K562 (cell line): ENCODE measurements around the gene CBLL1. TPM values are rescaled to one million over a fixed set of nuclear protein-coding genes. Genes with fewer than 3 reads are reported as not detected.
A peak's percentile ranks its signal among the peaks of the same experiment; 100 is the strongest.

ENCODE experiments used
- ARHGAP35 ChIP-seq: fragments of 450-650 bp; IDR thresholded peaks from 2 replicates; pipeline ENCODE4 v1.6.1; 2018; ENCODE audit not compliant: partially characterized antibody
- DNMT1 ChIP-seq: fragments of 450-650 bp; IDR thresholded peaks from 2 replicates; pipeline ENCODE4 v1.6.1; 2016; ENCODE audit warnings: antibody characterized with exemption, mild to moderate bottlenecking
- DPF2 ChIP-seq: fragments of 450-650 bp; IDR thresholded peaks from 2 replicates; pipeline ENCODE4 v1.6.1; 2016
- HNRNPLL ChIP-seq: fragments of 200-400 bp; formaldehyde crosslinking; IDR thresholded peaks from 2 replicates; pipeline ENCODE4 v1.6.1; 2017; ENCODE audit warnings: low read length, low read depth, mild to moderate bottlenecking; ENCODE audit not compliant: poor library complexity, severe bottlenecking
- KAT2B ChIP-seq: IDR thresholded peaks from one replicate; pipeline ENCODE4 v1.6.1; 2012; ENCODE audit warnings: low read depth, mild to moderate bottlenecking, control low read depth, inconsistent platforms, low read length, moderate library complexity
- MAFK ChIP-seq: IDR thresholded peaks from 2 replicates; pipeline ENCODE4 v1.6.1; 2011; ENCODE audit warnings: low read length, improper control_type of control experiment
- MTA1 ChIP-seq: fragments of 450-650 bp; IDR thresholded peaks from 2 replicates; pipeline ENCODE4 v1.6.1; 2017; ENCODE audit warnings: borderline replicate concordance
- RAD21 ChIP-seq, 2 experiments: fragments of 250-450 bp in 1 of 2; fragments of 450-650 bp in 1 of 2; sonication (Bioruptor Pico) in 1 of 2; formaldehyde crosslinking in 1 of 2; IDR thresholded peaks in 1 of 2; conservative IDR thresholded peaks in 1 of 2; 2 replicates each; pipeline versions ENCODE4 v1.4.0 to v1.8.0; 2020 to 2022; ENCODE audit warnings: mild to moderate bottlenecking in 2 of 2, moderate library complexity in 1 of 2
- RCOR1 ChIP-seq, 2 experiments: IDR thresholded peaks; 2 replicates each; pipeline ENCODE4 v1.6.1; 2012; ENCODE audit warnings: low read depth in 2 of 2, low read length in 2 of 2, borderline replicate concordance in 1 of 2, improper control_type of control experiment in 1 of 2
- RHOXF2B ChIP-seq: fragments of 250-450 bp; sonication (Bioruptor Pico); conservative IDR thresholded peaks from 2 replicates; pipeline ENCODE4 v1.5.1; 2021
- TARDBP ChIP-seq: fragments of 450-650 bp; IDR thresholded peaks from 2 replicates; pipeline ENCODE4 v1.6.1; 2016
- TEAD1 ChIP-seq, 2 experiments: fragments of 450-650 bp in 1 of 2; sonication (generic) in 1 of 2; formaldehyde crosslinking; IDR thresholded peaks; 2 replicates each; pipeline versions ENCODE4 v1.4.0 to v1.8.0; 2020 to 2022; ENCODE audit warnings: mild to moderate bottlenecking in 2 of 2, missing genetic modification reagents in 1 of 2
- THRB ChIP-seq: fragments of 450-650 bp; formaldehyde crosslinking; conservative IDR thresholded peaks from 2 replicates; pipeline ENCODE4 v1.4.0; 2022; ENCODE audit warnings: mild to moderate bottlenecking, missing genetic modification characterization
- U2AF2 ChIP-seq: fragments of 200-400 bp; formaldehyde crosslinking; optimal IDR thresholded peaks from 2 replicates; pipeline ENCODE3; 2017; ENCODE audit warnings: low read depth, mild to moderate bottlenecking, low read length
- ZBTB17 ChIP-seq: fragments of 450-650 bp; formaldehyde crosslinking; IDR thresholded peaks from 2 replicates; pipeline ENCODE4 v1.4.0; 2020; ENCODE audit warnings: mild to moderate bottlenecking
- polyA plus RNA-seq, 8 experiments: library from polyadenylated mRNA; depleted of rRNA in 4 of 8; stranded (reverse) in 5 of 8; unstranded in 3 of 8; fragments of >200 nt; fragmentation: Nextera tagmentation in 2 of 8; fragmentation: Illumina TruSeq in 1 of 8; extraction: Ambion mirVana in 2 of 8; extraction: Trizol in 1 of 8; gene quantifications; 2 replicates each; pipeline versions ENCODE4 v1.2.1 to v1.2.3, GENCODE V29; 2011 to 2014; ENCODE audit warnings: inconsistent platforms in 1 of 8, missing spikeins in 1 of 8
- total RNA-seq, 7 experiments: library from RNA; depleted of rRNA in 6 of 7; stranded (reverse); fragments of >200 nt in 6 of 7; fragmentation: Illumina TruSeq in 2 of 7; extraction: Trizol in 2 of 7; gene quantifications; 2 replicates each; pipeline versions ENCODE4 v1.2.1 to v1.2.3, GENCODE V29; 2011 to 2021; ENCODE audit warnings: low replicate concordance in 1 of 7
- TF ChIP-seq, protein P1 (sequence below): fragments of 200-600 bp; sonication (generic); IDR thresholded peaks from one replicate; pipeline ENCODE4 v1.6.1; 2012; ENCODE audit warnings: mild to moderate bottlenecking, low read depth, low read length, inconsistent platforms

Gene CBLL1
- total and polyA plus RNA-seq, 9 of the 15 experiments (the other 6 are each of a cell fraction or from before 2014, with no cell fraction given): 14.7 to 67.9 (median 35.4) TPM

- peak; percentile 93 for TF ChIP-seq THRB (CRISPR knock-in tag)
- TF ChIP-seq RAD21 (CRISPR knock-in tag; conservative IDR thresholded peaks at IDR 0.05 in 1 of 2, IDR thresholded peaks at IDR 0.05 in 1 of 2): no peak
- TF ChIP-seq DPF2: peak; percentile 55; the same call in 1 of the 2 replicates
- no peak for TF ChIP-seq MAFK
- TF ChIP-seq TARDBP: no peak
- no peak for TF ChIP-seq DNMT1
- no peak for TF ChIP-seq HNRNPLL
- TF ChIP-seq, protein P1, sequence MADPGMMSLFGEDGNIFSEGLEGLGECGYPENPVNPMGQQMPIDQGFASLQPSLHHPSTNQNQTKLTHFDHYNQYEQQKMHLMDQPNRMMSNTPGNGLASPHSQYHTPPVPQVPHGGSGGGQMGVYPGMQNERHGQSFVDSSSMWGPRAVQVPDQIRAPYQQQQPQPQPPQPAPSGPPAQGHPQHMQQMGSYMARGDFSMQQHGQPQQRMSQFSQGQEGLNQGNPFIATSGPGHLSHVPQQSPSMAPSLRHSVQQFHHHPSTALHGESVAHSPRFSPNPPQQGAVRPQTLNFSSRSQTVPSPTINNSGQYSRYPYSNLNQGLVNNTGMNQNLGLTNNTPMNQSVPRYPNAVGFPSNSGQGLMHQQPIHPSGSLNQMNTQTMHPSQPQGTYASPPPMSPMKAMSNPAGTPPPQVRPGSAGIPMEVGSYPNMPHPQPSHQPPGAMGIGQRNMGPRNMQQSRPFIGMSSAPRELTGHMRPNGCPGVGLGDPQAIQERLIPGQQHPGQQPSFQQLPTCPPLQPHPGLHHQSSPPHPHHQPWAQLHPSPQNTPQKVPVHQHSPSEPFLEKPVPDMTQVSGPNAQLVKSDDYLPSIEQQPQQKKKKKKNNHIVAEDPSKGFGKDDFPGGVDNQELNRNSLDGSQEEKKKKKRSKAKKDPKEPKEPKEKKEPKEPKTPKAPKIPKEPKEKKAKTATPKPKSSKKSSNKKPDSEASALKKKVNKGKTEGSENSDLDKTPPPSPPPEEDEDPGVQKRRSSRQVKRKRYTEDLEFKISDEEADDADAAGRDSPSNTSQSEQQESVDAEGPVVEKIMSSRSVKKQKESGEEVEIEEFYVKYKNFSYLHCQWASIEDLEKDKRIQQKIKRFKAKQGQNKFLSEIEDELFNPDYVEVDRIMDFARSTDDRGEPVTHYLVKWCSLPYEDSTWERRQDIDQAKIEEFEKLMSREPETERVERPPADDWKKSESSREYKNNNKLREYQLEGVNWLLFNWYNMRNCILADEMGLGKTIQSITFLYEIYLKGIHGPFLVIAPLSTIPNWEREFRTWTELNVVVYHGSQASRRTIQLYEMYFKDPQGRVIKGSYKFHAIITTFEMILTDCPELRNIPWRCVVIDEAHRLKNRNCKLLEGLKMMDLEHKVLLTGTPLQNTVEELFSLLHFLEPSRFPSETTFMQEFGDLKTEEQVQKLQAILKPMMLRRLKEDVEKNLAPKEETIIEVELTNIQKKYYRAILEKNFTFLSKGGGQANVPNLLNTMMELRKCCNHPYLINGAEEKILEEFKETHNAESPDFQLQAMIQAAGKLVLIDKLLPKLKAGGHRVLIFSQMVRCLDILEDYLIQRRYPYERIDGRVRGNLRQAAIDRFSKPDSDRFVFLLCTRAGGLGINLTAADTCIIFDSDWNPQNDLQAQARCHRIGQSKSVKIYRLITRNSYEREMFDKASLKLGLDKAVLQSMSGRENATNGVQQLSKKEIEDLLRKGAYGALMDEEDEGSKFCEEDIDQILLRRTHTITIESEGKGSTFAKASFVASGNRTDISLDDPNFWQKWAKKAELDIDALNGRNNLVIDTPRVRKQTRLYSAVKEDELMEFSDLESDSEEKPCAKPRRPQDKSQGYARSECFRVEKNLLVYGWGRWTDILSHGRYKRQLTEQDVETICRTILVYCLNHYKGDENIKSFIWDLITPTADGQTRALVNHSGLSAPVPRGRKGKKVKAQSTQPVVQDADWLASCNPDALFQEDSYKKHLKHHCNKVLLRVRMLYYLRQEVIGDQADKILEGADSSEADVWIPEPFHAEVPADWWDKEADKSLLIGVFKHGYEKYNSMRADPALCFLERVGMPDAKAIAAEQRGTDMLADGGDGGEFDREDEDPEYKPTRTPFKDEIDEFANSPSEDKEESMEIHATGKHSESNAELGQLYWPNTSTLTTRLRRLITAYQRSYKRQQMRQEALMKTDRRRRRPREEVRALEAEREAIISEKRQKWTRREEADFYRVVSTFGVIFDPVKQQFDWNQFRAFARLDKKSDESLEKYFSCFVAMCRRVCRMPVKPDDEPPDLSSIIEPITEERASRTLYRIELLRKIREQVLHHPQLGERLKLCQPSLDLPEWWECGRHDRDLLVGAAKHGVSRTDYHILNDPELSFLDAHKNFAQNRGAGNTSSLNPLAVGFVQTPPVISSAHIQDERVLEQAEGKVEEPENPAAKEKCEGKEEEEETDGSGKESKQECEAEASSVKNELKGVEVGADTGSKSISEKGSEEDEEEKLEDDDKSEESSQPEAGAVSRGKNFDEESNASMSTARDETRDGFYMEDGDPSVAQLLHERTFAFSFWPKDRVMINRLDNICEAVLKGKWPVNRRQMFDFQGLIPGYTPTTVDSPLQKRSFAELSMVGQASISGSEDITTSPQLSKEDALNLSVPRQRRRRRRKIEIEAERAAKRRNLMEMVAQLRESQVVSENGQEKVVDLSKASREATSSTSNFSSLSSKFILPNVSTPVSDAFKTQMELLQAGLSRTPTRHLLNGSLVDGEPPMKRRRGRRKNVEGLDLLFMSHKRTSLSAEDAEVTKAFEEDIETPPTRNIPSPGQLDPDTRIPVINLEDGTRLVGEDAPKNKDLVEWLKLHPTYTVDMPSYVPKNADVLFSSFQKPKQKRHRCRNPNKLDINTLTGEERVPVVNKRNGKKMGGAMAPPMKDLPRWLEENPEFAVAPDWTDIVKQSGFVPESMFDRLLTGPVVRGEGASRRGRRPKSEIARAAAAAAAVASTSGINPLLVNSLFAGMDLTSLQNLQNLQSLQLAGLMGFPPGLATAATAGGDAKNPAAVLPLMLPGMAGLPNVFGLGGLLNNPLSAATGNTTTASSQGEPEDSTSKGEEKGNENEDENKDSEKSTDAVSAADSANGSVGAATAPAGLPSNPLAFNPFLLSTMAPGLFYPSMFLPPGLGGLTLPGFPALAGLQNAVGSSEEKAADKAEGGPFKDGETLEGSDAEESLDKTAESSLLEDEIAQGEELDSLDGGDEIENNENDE: no peak
- no peak for TF ChIP-seq ARHGAP35
- no peak for TF ChIP-seq U2AF2
- no peak for TF ChIP-seq RCOR1 (IDR thresholded peaks at IDR 0.05; ENCODE audit: borderline replicate concordance in 1 of 2, low read depth in 2 of 2, low read length in 2 of 2)
- peak; percentile 78; the same call in 1 of the 2 replicates for TF ChIP-seq RHOXF2B (CRISPR knock-in tag)
- peak in 1 of 2 experiments; percentile 70; a peak in 1 of 4 replicates for TF ChIP-seq TEAD1 (CRISPR knock-in tag; IDR thresholded peaks at IDR 0.05)
- peak; percentile 81; the same call in 1 of the 2 replicates for TF ChIP-seq ZBTB17 (CRISPR knock-in tag)
- no peak for TF ChIP-seq KAT2B
- peak; percentile 50; the same call in 1 of the 2 replicates for TF ChIP-seq MTA1
Observed at GRCh38 chr7:107742678-107743566, 1.0 kb upstream of the CBLL1 start (continued).
